Pulmonary artery endothelial cell (primary cell): ENCODE results near the gene STRA6. TPM values are rescaled to one million over a fixed set of nuclear protein-coding genes. Genes with fewer than 3 reads are reported as not detected.
"Not testable (repeated sequence)": the region's sequence is repeated elsewhere in the genome, so short reads cannot be mapped to it uniquely, and the experiment has no call there.

Experiments used
- DNase-seq: peaks from one replicate; pipeline ENCODE4 v3.0.0-alpha.2; 2011; ENCODE audit warnings: low read depth, low spot score
- total RNA-seq: library from RNA; depleted of rRNA; stranded (reverse); fragments of >200 nt; gene quantifications from 2 replicates; pipeline ENCODE4 v1.2.3, GENCODE V29; 2014

Gene STRA6
- total RNA-seq, 1 donor from 2014 or later = not detected

- no peak for DNase-seq
These were observed 37.1 kb downstream of the STRA6 start for GRCh38 chr15:74165461-74165860.

- DNase-seq = not testable (repeated sequence)
These were observed 40.4 kb downstream of the STRA6 start for GRCh38 chr15:74162195-74162536.

- not testable (repeated sequence) for DNase-seq
These were observed 42.2 kb downstream of the STRA6 start for GRCh38 chr15:74160390-74160789.

- no peak for DNase-seq
These were observed 42.8 kb downstream of the STRA6 start for GRCh38 chr15:74159773-74160172.

- DNase-seq = no peak
These were observed 43.5 kb downstream of the STRA6 start for GRCh38 chr15:74158855-74159650.

- no peak for DNase-seq
These were observed 44.4 kb downstream of the STRA6 start for GRCh38 chr15:74157868-74158827.

- no peak for DNase-seq
These were observed 45.7 kb downstream of the STRA6 start for GRCh38 chr15:74156678-74157411.

- DNase-seq = no peak
These were observed 46.7 kb downstream of the STRA6 start for GRCh38 chr15:74155766-74156417.

GRCh38 chr15:74147051-74147450 lies 55.5 kb downstream of the STRA6 start:
- no peak for DNase-seq

GRCh38 chr15:74146277-74146800 lies 56.2 kb downstream of the STRA6 start:
- no peak for DNase-seq

- no peak for DNase-seq
These were observed 58.3 kb downstream of the STRA6 start for GRCh38 chr15:74144153-74144775.

GRCh38 chr15:74141591-74141990 lies 61.0 kb downstream of the STRA6 start:
- DNase-seq = no peak

- no peak for DNase-seq
These were observed 63.9 kb downstream of the STRA6 start for GRCh38 chr15:74138642-74139041.

GRCh38 chr15:74137537-74137894 lies 65.1 kb downstream of the STRA6 start:
- no peak for DNase-seq

GRCh38 chr15:74136814-74137536 lies 65.6 kb downstream of the STRA6 start:
- no peak for DNase-seq

GRCh38 chr15:74136540-74136813 lies 66.1 kb downstream of the STRA6 start:
- no peak for DNase-seq

- no peak for DNase-seq
These were observed 67.5 kb downstream of the STRA6 start for GRCh38 chr15:74135041-74135565.

- DNase-seq = no peak
These were observed 68.1 kb downstream of the STRA6 start for GRCh38 chr15:74134387-74135027.

GRCh38 chr15:74133694-74134386 lies 68.7 kb downstream of the STRA6 start:
- no peak for DNase-seq
